Cardiac fibroblast (primary cell): ENCODE results near the gene RGS5.
A peak's percentile ranks its signal among the peaks of the same experiment; 100 is the strongest.

Experiments used
- DNase-seq, 2 donors: peaks; one replicate each; pipeline versions ENCODE4 v3.0.0 to v3.0.0-alpha.2; 2010; ENCODE audit warnings: low read depth in 2 of 2
- H3K4me3 ChIP-seq, 2 donors: replicated peaks in 1 of 2; 1 replicate in 1 of 2; 2 replicates in 1 of 2; pipeline ENCODE4 v1.5.1; 2011; ENCODE audit warnings: low read depth in 2 of 2, low read length in 2 of 2, mild to moderate bottlenecking in 2 of 2, moderate library complexity in 1 of 2
- CTCF ChIP-seq: IDR thresholded peaks from one replicate; pipeline ENCODE4 v1.5.1; 2011; ENCODE audit warnings: low read depth, mild to moderate bottlenecking, low read length, inconsistent platforms

Gene RGS5

GRCh38 chr1:163172596-163172995, 30.1 kb downstream of the RGS5 start:
- no peak overlapping the region for H3K4me3 ChIP-seq
- peak in 1 of 2 donors; percentile 42 for DNase-seq
- no peak for TF ChIP-seq CTCF

GRCh38 chr1:163171826-163172225, 30.9 kb downstream of the RGS5 start:
- peak overlapping the region in 1 of 2 donors; percentile 5 for H3K4me3 ChIP-seq
- no peak for TF ChIP-seq CTCF
- peak in 1 of 2 donors; percentile 47 for DNase-seq

- peak overlapping the region in 1 of 2 donors; percentile 21 for H3K4me3 ChIP-seq
- peak; percentile 70 to 80 for DNase-seq
Observed at GRCh38 chr1:163170975-163171676, 31.6 kb downstream of the RGS5 start.

DNA sequence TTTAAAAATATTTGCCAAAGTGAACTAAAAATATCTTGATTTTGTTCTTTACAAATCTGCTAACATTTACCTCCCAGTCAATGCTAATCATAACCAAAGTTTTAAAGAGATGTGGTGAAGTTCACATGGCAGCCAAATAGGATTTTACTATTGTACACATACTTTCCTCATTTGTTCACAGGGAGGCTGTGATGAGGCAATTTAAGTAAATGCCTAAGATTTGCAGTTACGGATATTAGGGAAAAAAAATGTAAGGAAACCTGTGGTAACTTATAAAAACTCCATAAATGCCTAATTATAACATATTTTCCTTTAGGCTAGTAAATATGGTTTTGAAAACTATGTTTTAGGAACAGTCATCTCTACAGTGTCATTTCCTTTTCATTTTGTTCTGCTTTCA, 32.4 kb downstream of the RGS5 start:
- TF ChIP-seq CTCF, result no peak
- peak; percentile 62 to 69 for DNase-seq

More at GRCh38 chr1:163170975-163171676, 31.6 kb downstream of the RGS5 start:
- peak; percentile 63 for TF ChIP-seq CTCF

GRCh38 chr1:163169553-163169952, 33.2 kb downstream of the RGS5 start:
- no peak overlapping the region for H3K4me3 ChIP-seq
- TF ChIP-seq CTCF, result no peak

More for the DNA sequence above, 32.4 kb downstream of the RGS5 start:
- H3K4me3 ChIP-seq, result no peak overlapping the region

DNA sequence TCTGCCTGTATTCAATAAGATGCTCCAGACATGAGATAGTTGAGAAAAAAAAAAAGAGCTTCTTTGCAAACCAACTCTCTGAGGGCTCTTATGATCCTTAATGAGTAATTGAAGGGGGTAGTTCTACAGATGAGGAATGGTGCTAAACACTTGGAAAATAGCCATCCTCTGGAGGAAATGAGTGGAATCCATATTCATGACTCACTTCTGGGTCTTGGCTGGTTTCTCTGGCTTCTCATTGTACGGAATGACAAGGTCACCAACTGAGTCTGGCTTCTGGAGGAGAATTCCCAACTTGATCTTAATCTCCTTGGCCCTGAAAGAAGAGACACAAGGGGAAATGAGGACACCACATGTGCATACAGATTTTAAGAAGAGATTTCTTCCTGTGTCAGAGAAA, 34.7 kb downstream of the RGS5 start:
- peak; percentile 96 to 98 for DNase-seq
- TF ChIP-seq CTCF, result no peak
- no peak overlapping the region for H3K4me3 ChIP-seq

More at GRCh38 chr1:163169553-163169952, 33.2 kb downstream of the RGS5 start:
- DNase-seq, result no peak
